GM12873 (cell line): ENCODE data around the gene S100A8.

ENCODE experiments used
- TF ChIP-seq, protein P1 (sequence below): IDR thresholded peaks from 2 replicates; pipeline ENCODE4 v1.5.1; 2012; ENCODE audit warnings: low read depth, mild to moderate bottlenecking, moderate library complexity, low read length, control low read depth; ENCODE audit not compliant: insufficient read depth; ENCODE audit errors: missing control alignments

The S100A8 gene

DNA sequence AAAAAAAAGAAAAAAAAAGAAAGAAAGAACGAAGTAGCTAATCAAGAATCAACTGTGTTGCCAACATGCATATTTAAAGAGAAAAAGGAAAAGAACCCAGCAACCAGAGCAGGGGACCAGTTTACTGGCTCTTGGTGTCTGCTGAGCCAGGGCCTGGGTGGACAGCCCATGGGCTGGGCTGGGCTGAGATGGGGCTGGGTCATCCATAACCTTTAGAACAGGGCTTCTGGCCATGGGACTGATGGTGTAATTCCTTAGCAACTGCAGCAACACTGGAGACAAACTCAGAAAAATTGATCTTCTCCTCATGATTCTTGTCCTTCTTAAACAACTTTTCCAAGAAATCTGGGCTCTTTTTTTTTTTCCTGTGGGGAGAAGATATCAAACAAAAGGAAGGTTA, 35.9 kb upstream of the S100A8 start:
- TF ChIP-seq, protein P1, sequence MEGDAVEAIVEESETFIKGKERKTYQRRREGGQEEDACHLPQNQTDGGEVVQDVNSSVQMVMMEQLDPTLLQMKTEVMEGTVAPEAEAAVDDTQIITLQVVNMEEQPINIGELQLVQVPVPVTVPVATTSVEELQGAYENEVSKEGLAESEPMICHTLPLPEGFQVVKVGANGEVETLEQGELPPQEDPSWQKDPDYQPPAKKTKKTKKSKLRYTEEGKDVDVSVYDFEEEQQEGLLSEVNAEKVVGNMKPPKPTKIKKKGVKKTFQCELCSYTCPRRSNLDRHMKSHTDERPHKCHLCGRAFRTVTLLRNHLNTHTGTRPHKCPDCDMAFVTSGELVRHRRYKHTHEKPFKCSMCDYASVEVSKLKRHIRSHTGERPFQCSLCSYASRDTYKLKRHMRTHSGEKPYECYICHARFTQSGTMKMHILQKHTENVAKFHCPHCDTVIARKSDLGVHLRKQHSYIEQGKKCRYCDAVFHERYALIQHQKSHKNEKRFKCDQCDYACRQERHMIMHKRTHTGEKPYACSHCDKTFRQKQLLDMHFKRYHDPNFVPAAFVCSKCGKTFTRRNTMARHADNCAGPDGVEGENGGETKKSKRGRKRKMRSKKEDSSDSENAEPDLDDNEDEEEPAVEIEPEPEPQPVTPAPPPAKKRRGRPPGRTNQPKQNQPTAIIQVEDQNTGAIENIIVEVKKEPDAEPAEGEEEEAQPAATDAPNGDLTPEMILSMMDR: no peak

DNA sequence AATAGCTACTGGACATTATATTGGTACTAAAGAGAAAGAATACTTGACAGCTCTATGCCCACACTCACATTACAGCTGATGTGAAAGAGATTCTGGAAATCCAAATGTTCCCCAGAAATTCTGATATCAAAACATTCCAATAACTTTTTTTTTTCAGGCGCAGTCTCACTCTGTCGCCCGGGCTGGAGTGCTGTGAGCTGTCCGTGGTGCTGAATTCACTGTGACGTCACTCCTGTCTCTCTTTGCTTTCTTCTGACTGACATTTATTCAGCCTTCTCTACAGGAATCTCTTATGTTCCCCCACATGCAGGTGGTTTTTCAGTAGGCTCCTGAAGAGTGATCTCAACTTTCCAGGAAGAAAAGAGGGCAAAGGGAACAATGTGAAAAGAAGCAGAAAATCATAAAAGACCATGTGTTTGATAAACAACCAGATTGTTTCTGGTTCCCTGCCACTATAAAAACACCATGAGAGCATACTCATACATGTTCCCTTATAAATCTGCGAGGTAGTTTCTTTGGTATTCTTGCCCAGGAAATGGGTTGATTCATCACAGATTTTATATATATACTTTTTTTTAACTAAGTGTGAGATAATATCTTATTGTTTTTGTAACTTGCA, 31.7 kb upstream of the S100A8 start:
- TF ChIP-seq, protein P1: no peak

DNA sequence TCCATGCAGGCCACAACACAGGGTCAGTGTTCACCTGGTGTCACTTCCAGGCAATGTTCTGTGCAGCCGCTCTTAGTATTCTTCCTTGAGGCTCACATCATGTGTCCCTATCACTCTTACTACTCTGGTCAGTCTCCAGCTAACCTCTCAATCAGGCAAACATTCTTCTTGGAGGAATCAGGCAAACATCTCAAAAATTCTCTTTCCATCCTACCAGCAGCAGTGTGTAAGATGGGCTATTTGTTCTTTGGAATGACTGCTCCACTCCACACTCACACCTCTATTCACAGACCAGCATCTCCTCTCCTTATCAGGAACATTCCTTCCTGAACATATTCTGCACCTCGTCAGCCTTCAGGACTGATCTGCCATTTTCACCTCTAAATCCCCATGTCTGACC, 29.4 kb upstream of the S100A8 start:
- TF ChIP-seq, protein P1: no peak

DNA sequence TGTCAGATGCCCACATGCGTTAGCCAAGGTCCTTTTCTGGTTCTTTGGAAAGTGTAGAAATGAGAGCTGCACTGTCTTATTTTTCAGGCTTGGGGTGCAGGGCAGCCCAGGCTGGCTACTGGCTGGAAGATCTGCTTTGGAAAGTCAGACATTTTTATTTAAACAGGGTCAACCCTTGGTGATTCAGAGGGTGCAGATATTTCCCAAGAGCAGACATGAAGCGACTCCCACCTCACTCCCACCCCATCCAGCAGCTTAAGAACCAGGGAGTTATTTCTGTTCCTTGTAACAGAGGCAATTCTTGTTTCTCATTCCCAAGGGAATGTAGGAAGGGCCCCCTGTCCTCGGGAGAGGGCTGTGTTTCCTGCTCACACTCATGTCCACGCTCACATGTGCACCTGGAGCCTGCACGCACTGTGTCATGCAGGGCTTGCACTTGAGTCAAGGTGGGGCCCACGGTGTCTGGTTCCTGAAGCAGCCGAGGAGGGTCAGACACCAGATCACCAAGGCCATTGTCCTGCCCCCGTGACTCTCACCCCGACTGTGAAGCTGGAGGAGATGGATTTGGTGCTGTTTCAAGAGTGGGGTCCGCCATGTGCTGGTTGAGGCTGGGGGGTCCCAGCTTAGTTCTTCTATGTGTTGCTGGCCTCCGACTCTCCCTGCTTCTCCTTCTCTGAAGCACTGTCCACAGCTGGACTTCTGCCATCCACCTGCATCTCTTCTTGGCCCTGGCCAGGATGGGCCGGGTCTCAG, 26.4 kb upstream of the S100A8 start:
- TF ChIP-seq, protein P1: no peak

DNA sequence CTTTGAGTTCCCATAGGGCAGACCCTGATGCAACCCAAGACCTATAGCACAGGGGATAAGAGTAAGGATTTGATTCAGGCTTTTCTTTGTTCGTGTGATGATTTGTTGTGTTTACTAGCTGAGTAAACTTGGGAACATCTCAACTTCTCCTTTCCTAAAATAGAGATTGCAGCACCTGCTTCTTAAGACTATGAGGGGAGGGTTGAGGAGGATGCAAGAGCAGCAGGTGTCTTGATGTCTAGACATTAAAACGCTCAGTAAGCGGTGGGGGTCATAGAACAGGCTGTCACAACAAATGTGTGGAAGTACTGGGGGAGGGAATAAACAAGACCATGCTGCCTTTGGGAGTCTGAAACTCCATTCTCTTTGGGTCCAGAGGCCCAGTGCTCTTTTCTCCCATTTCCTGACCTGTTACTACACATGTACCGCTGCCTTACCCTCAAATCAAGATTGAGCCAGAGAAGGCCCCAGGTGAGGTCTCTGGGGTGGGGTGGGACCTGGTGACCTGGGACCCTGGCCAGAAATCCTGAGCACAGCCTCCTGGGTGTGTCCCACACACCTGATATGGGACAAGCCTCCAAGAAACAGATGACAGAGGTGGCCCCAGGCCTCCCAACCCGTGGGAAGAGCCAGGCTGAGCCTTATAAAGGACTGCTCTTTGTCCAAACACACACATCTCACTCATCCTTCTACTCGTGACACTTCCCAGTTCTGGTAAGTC, 25.1 kb upstream of the S100A8 start, which contains the start of gene S100A7A:
TSS of gene S100A7A (plus strand) at position 671 of the 721 bp plus-strand sequence. CDS start 1,563 bp downstream, outside the sequence.
- TF ChIP-seq, protein P1: no peak

DNA sequence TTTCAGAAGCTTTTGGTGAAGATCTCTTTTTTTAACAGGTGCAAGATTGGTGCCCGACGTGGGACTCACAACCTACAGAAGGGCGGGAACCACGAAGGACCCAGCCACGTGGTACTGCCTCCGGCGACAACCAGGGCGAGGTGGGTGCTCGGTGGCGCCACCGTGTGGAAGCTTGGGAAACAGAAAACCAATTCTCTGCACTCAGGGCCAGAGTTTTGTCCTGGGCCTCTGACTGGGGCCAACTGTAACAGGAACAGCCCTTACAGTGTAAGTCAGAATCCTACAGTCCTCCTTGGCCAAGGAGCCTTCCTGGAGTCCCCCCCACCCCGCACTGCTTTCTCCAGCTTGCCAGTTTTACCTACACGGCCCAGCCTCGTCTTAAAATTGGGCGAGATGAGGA, 13.9 kb upstream of the S100A8 start:
- TF ChIP-seq, protein P1: peak; percentile 67

DNA sequence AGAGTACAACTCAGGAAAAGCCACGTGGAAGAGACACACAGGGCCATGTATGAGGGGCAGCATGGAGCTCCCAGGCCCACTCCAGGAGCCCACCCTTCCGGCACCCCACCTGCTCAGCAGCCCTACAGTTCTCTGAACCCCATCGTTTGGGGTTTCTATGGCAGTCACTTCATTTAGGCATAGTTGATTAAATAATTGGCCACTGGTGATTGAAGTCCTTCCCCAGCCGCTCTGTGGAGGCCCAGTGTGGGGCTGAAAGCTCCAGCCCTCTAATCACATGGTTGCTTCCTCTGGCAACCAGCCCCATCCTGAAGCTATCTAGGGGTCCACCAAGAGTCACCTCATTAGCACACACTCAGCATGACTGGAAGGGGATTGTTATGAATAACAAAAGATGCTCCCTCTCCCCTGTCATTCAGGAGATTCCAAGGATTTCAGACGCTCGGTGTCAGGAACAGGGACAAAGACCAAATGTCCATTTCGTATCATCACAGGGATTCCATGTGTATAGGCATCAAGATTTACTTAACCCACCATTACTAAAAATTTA, 13.3 kb upstream of the S100A8 start:
- TF ChIP-seq, protein P1: no peak
